ENCODE measurements around the gene ARAP2. TPM values are rescaled to one million over a fixed set of nuclear protein-coding genes. Genes with fewer than 3 reads are reported as not detected.
A peak's percentile ranks its signal among the peaks of the same experiment; 100 is the strongest.

Gene ARAP2
- total RNA-seq, 1 experiment from 2014 or later, result 12.0 TPM

GRCh38 chr4:36173905-36174304 lies 70.4 kb downstream of the ARAP2 start:
- no peak overlapping the region for H3K4me3 Mint-ChIP-seq (ENCODE audit: unreplicated experiment)
- BruUV-seq (replicated peaks), result no TSS peak
- no peaks in the 10 kb centered on the region for H3K4me1 Mint-ChIP-seq (ENCODE audit: insufficient read depth, unreplicated experiment)
- peaks cover 8% of the 10 kb centered on the region for H3K36me3 Mint-ChIP-seq (ENCODE audit: insufficient read depth, unreplicated experiment)
- intact Hi-C loops (cut with micrococcal nuclease), result no loop called here
- no peaks in the 10 kb centered on the region for H3K27me3 Mint-ChIP-seq (ENCODE audit: insufficient read depth, unreplicated experiment)
- TF ChIP-seq CTCF (IDR thresholded peaks at IDR 0.05; ENCODE audit: unreplicated experiment), result no peak
- ChIA-PET CTCF (interaction anchor here (0.7 to 1.0 kb wide), 2 partner anchors 28 to 174 kb away, joined by 3 read pairs; no protein-coding TSS in a partner anchor), POLR2A (no interaction called here)
- no peaks in the 10 kb centered on the region for H3K9me3 Mint-ChIP-seq (ENCODE audit: unreplicated experiment)
- no peak for DNase-seq (ENCODE audit: unreplicated experiment)
- no peak overlapping the region for H3K27ac Mint-ChIP-seq (ENCODE audit: low read depth, unreplicated experiment)

- intact Hi-C loops (cut with micrococcal nuclease), result no loop called here
- H3K36me3 Mint-ChIP-seq (ENCODE audit: insufficient read depth, unreplicated experiment), result no peaks in the 10 kb centered on the region
- POLR2A ChIA-PET, result no interaction called here
- no TSS peak for BruUV-seq (replicated peaks)
- TF ChIP-seq CTCF (IDR thresholded peaks at IDR 0.05; ENCODE audit: unreplicated experiment), result no peak
- CTCF ChIA-PET, result no interaction called here
- H3K27ac Mint-ChIP-seq (ENCODE audit: low read depth, unreplicated experiment), result no peak overlapping the region
- no peaks in the 10 kb centered on the region for H3K27me3 Mint-ChIP-seq (ENCODE audit: insufficient read depth, unreplicated experiment)
- no peak overlapping the region for H3K4me3 Mint-ChIP-seq (ENCODE audit: unreplicated experiment)
- H3K4me1 Mint-ChIP-seq (ENCODE audit: insufficient read depth, unreplicated experiment), result peaks cover 9% of the 10 kb centered on the region
- DNase-seq (ENCODE audit: unreplicated experiment), result no peak
- no peaks in the 10 kb centered on the region for H3K9me3 Mint-ChIP-seq (ENCODE audit: unreplicated experiment)
Measured at GRCh38 chr4:36172656-36173055, 71.7 kb downstream of the ARAP2 start.

GRCh38 chr4:36168127-36168878 lies 76.0 kb downstream of the ARAP2 start:
- no TSS peak for BruUV-seq (replicated peaks)
- Mint-ChIP-seq H3K4me3 (ENCODE audit: unreplicated experiment) (no peak overlapping the region), H3K36me3 (ENCODE audit: insufficient read depth, unreplicated experiment) (no peaks in the 10 kb centered on the region), H3K27me3 (ENCODE audit: insufficient read depth, unreplicated experiment) (no peaks in the 10 kb centered on the region), H3K4me1 (ENCODE audit: insufficient read depth, unreplicated experiment) (peaks cover 9% of the 10 kb centered on the region), H3K9me3 (ENCODE audit: unreplicated experiment) (no peaks in the 10 kb centered on the region), H3K27ac (ENCODE audit: low read depth, unreplicated experiment) (peak overlapping the region; percentile 27)
- no peak for TF ChIP-seq CTCF (IDR thresholded peaks at IDR 0.05; ENCODE audit: unreplicated experiment)
- intact Hi-C loops (cut with micrococcal nuclease), result no loop called here
- ChIA-PET POLR2A (no interaction called here), CTCF (interaction anchor here (1.0 kb wide), 1 partner anchor 21 kb away, joined by 3 read pairs; no protein-coding TSS in a partner anchor)
- peak; percentile 26 for DNase-seq (ENCODE audit: unreplicated experiment)

GRCh38 chr4:36165631-36166005 lies 78.7 kb downstream of the ARAP2 start:
- no peak for TF ChIP-seq CTCF (IDR thresholded peaks at IDR 0.05; ENCODE audit: unreplicated experiment)
- no peak overlapping the region for H3K27ac Mint-ChIP-seq (ENCODE audit: low read depth, unreplicated experiment)
- CTCF ChIA-PET, result no interaction called here
- no peak overlapping the region for H3K4me3 Mint-ChIP-seq (ENCODE audit: unreplicated experiment)
- no peaks in the 10 kb centered on the region for H3K27me3 Mint-ChIP-seq (ENCODE audit: insufficient read depth, unreplicated experiment)
- POLR2A ChIA-PET, result interaction anchor here (0.5 kb wide), 1 partner anchor 152 kb away, joined by 3 read pairs; no protein-coding TSS in a partner anchor
- peaks cover 3% of the 10 kb centered on the region for H3K36me3 Mint-ChIP-seq (ENCODE audit: insufficient read depth, unreplicated experiment)
- no TSS peak for BruUV-seq (replicated peaks)
- intact Hi-C loops (cut with micrococcal nuclease), result no loop called here
- no peak for DNase-seq (ENCODE audit: unreplicated experiment)
- H3K4me1 Mint-ChIP-seq (ENCODE audit: insufficient read depth, unreplicated experiment), result peaks cover 9% of the 10 kb centered on the region
- H3K9me3 Mint-ChIP-seq (ENCODE audit: unreplicated experiment), result no peaks in the 10 kb centered on the region

Data from MCF 10A (cell line).